HCT116 (cell line): Measurements from ENCODE around the gene TMEM151A. TPM values are rescaled to one million over a fixed set of nuclear protein-coding genes. Genes with fewer than 3 reads are reported as not detected.

ENCODE experiments used
- ATAC-seq: fragments of 200-7000 bp; cut with Tn5 transposase; 2 replicates; pipeline ENCODE4 v1.9.1; 2020; ENCODE audit warnings: mild to moderate bottlenecking, moderate library complexity
- BruUV-seq: library from RNA; stranded (reverse); fragments of 400-500 nt; replicated peaks from 2 replicates; lab custom pipeline; 2021; lab: Mats Ljungman, UMichigan
- CTCF ChIA-PET: fragments of 300-600 bp; sonication (Branson Sonifier 250); formaldehyde crosslinking; loops from one replicate; lab custom pipeline; 2021; ENCODE audit warnings: antibody characterized with exemption; lab: Charles Lee
- POLR2A ChIA-PET: fragments of 300-600, 350-600 bp; sonication (Branson Sonifier 250); formaldehyde crosslinking; loops from one replicate; lab custom pipeline; 2021; ENCODE audit warnings: antibody characterized with exemption; lab: Charles Lee
- RAD21 ChIA-PET, 2 experiments: fragments of 300-600 bp; sonication (Branson Sonifier 250); formaldehyde crosslinking; loops; one replicate each; lab custom pipeline; 2023; ENCODE audit warnings: low total read pairs in 2 of 2; ENCODE audit not compliant: uncharacterized antibody in 2 of 2, unreplicated experiment in 2 of 2, low non-redundant PET in 1 of 2; lab: Charles Lee
- DNase-seq: peaks from one replicate; pipeline ENCODE4 v3.0.0-alpha.2; 2010; ENCODE audit warnings: low read depth, low spot score
- H2AFZ ChIP-seq: fragments of 200-600 bp; shearing (Covaris generic), sonication (generic); 2 replicates; pipeline ENCODE4 v1.6.1; 2017; ENCODE audit warnings: low read depth, mixed run types, mixed read lengths, antibody characterized with exemption, low read length; ENCODE audit not compliant: poor library complexity, severe bottlenecking
- H3K27ac ChIP-seq: 2 replicates; pipeline ENCODE4 v1.5.1; 2012; ENCODE audit warnings: low read depth, low read length
- H3K27me3 ChIP-seq: fragments of 200-600 bp; sonication (generic); 2 replicates; pipeline ENCODE4 v1.6.1; 2016; ENCODE audit warnings: mixed run types, low read length, mixed read lengths; ENCODE audit not compliant: insufficient read depth
- H3K36me3 ChIP-seq, 2 experiments: fragments of 200-500 bp in 1 of 2; fragments of 200-600 bp in 1 of 2; sonication (Bioruptor generic) in 1 of 2; sonication (generic) in 1 of 2; 2 replicates each; pipeline versions ENCODE4 v1.5.1 to v1.6.1; 2014 to 2016; ENCODE audit warnings: low read length in 2 of 2, inconsistent platforms in 1 of 2, mixed read lengths in 1 of 2, mixed run types in 1 of 2; ENCODE audit not compliant: insufficient read depth in 2 of 2, control insufficient read depth in 1 of 2
- H3K4me1 ChIP-seq, 2 experiments: fragments of 200-600 bp in 1 of 2; sonication (generic) in 1 of 2; 2 replicates each; pipeline versions ENCODE4 v1.5.1 to v1.6.1; 2012 to 2017; ENCODE audit warnings: low read length in 2 of 2, inconsistent platforms in 1 of 2, mild to moderate bottlenecking in 1 of 2, mixed read lengths in 1 of 2, mixed run types in 1 of 2, moderate library complexity in 1 of 2; ENCODE audit not compliant: insufficient read depth in 2 of 2, control insufficient read depth in 1 of 2
- H3K4me2 ChIP-seq: fragments of 200-600 bp; sonication (generic); 2 replicates; pipeline ENCODE4 v1.6.1; 2017; ENCODE audit warnings: mixed run types, low read length, mixed read lengths
- H3K4me3 ChIP-seq, 2 experiments: fragments of 200-600 bp in 1 of 2; sonication (generic) in 1 of 2; replicated peaks in 1 of 2; 2 replicates each; pipeline ENCODE4 v1.5.1; 2011 to 2016; ENCODE audit warnings: low read length in 2 of 2, control low read depth in 1 of 2, low read depth in 1 of 2, mild to moderate bottlenecking in 1 of 2, mixed read lengths in 1 of 2, mixed run types in 1 of 2
- H3K79me2 ChIP-seq: fragments of 200-600 bp; sonication (generic); 2 replicates; pipeline ENCODE4 v1.6.1; 2017; ENCODE audit warnings: mild to moderate bottlenecking, mixed run types, low read length, moderate library complexity, mixed read lengths; ENCODE audit not compliant: insufficient read depth
- H3K9ac ChIP-seq: fragments of 200-600 bp; sonication (generic); 2 replicates; pipeline ENCODE4 v1.6.1; 2016; ENCODE audit warnings: low read length, mixed read lengths
- H3K9me2 ChIP-seq: fragments of 200-600 bp; sonication (generic), shearing (Covaris generic); 2 replicates; pipeline ENCODE4 v1.6.1; 2017; ENCODE audit warnings: mixed run types, mild to moderate bottlenecking, moderate library complexity; ENCODE audit not compliant: insufficient read depth
- H3K9me3 ChIP-seq, 2 experiments: fragments of 200-500 bp in 1 of 2; fragments of 200-600 bp in 1 of 2; sonication (Bioruptor generic) in 1 of 2; sonication (generic) in 1 of 2; 2 replicates each; pipeline ENCODE4 v1.6.1; 2014 to 2017; ENCODE audit warnings: low read length in 2 of 2, mixed read lengths in 2 of 2, inconsistent platforms in 1 of 2, low read depth in 1 of 2, mild to moderate bottlenecking in 1 of 2, mixed run types in 1 of 2, moderate library complexity in 1 of 2; ENCODE audit not compliant: control insufficient read depth in 1 of 2, insufficient read depth in 1 of 2
- H4K20me1 ChIP-seq: fragments of 200-600 bp; sonication (generic), shearing (Covaris generic); 2 replicates; pipeline ENCODE4 v1.6.1; 2017; ENCODE audit warnings: mixed run types, mild to moderate bottlenecking, moderate library complexity; ENCODE audit not compliant: insufficient read depth
- CTCF ChIP-seq, 3 experiments: fragments of 200-600 bp in 1 of 3; sonication (generic) in 1 of 3; IDR thresholded peaks in 2 of 3; conservative IDR thresholded peaks in 1 of 3; 2 replicates each; pipeline ENCODE4 v1.5.1; 2012 to 2017; ENCODE audit warnings: low read depth in 2 of 3, low read length in 2 of 3, antibody characterized with exemption in 1 of 3, borderline replicate concordance in 1 of 3, control low read depth in 1 of 3, mild to moderate bottlenecking in 1 of 3, mixed read lengths in 1 of 3, mixed run types in 1 of 3, moderate library complexity in 1 of 3; ENCODE audit not compliant: insufficient read depth in 1 of 3
- ELF1 ChIP-seq: IDR thresholded peaks from 2 replicates; pipeline ENCODE4 v1.6.1; 2012; ENCODE audit warnings: low read depth, borderline replicate concordance
- POLR2A ChIP-seq: IDR thresholded peaks from 2 replicates; pipeline ENCODE4 v1.7.0; 2011; ENCODE audit warnings: borderline replicate concordance; ENCODE audit not compliant: insufficient read depth, insufficient read length; ENCODE audit errors: extremely low read depth
- POLR2AphosphoS5 ChIP-seq: IDR thresholded peaks from 2 replicates; pipeline ENCODE4 v1.6.1; 2011; ENCODE audit warnings: mild to moderate bottlenecking, low read depth, low read length, moderate library complexity
- ZFX ChIP-seq: fragments of 450-650 bp; IDR thresholded peaks from 2 replicates; pipeline ENCODE4 v1.6.1; 2017
- intact Hi-C: fragments of 100-400 bp; cut with micrococcal nuclease; formaldehyde crosslinking; loops from 2 replicates; pipeline ENCODE4 v1.10.0; 2022
- total RNA-seq: library from RNA; stranded (reverse); gene quantifications from one replicate; pipeline ENCODE4 v1.2.1, GENCODE V29; 2021; ENCODE audit not compliant: unreplicated experiment

TMEM151A gene
- total RNA-seq, 1 experiment from 2014 or later = 5.9 TPM

DNA sequence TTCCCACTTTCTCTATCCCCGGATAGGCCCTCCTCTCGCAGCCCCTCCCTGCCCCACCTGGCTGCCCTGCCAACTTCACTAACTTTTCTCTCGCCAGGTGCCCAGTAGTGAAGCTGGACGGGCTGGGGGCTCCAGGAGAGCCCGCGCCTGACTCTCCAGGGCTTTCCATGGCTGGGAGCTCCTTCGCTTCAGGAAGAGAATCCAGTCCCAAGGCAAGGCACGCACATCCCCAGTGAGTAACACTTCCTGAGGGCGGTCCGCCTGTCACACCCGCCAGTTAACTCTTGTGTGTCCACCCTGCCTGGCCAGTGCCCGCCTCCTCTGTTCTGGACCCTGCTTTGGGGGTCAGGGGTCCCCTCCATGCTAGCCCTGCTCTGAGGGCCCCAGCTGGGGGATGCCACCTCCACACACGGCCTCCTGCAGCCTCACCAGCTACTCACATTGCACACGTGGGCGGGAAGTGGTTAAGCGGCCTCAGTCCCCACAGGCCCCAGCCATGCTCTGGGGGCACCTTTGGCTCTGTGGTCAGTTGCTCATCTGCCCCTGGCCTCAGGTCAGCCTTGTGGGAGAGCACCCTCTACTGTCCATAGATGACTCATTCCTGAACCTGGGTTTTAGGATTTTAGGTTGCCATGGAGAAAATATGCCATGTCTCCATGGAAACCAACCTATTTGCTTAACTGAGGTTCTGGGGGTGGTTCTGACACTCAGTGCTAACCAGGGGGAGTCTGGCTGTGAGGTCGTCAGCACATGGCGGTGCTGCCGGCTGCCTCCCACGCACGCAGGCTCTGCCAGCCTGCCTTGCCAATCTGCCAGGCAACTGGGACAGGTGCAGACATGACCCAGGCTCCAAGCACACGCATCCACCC lies 44.8 kb downstream of the TMEM151A start, which contains the start of gene RIN1:
RIN1 (minus strand) TSS at position 201 of the 869 bp plus-strand sequence; CDS start at position 169, 32 bp downstream.
- H3K27me3 ChIP-seq = no peaks in the 10 kb centered on the region
- H3K27ac ChIP-seq = peak within 1 kb of the TSS; percentile 89
- no peak within 1 kb of the TSS for H2AFZ ChIP-seq
- CTCF ChIA-PET = interaction anchor here (0.8 to 2.6 kb wide), 4 partner anchors 14 to 53 kb away, joined by 3 to 19 read pairs (median 6); partner anchors contain the start of gene YIF1A
- peaks cover 16 to 36% of the 10 kb centered on the region in 2 experiments for H3K4me1 ChIP-seq
- peak within 1 kb of the TSS; percentile 70 to 77 for H3K4me3 ChIP-seq
- intact Hi-C loops = loop anchor here (1.0 to 2.0 kb wide), 2 partner anchors 24 to 114 kb away; no protein-coding TSS in a partner anchor
- no peaks in the 10 kb centered on the region for H4K20me1 ChIP-seq
- H3K4me2 ChIP-seq = peak within 1 kb of the TSS; percentile 95
- peak; percentile 82 for ATAC-seq
- TF ChIP-seq POLR2AphosphoS5 (peak; percentile 83), ELF1 (no peak), CTCF (IDR thresholded peaks at IDR 0.05 in 2 of 3, conservative IDR thresholded peaks at IDR 0.05 in 1 of 3; ENCODE audit: borderline replicate concordance in 1 of 3, insufficient read depth in 1 of 3, low read depth in 2 of 3, low read length in 2 of 3) (peak in 2 of 3 experiments; percentile 5 to 24; a peak in 2 of 6 replicates), POLR2A (peak; percentile 56), ZFX (peak; percentile 35; the same call in 1 of the 2 replicates)
- BruUV-seq = no TSS peak
- peaks cover 16% of the 10 kb centered on the region; the same call in 1 of the 2 replicates for H3K79me2 ChIP-seq
- H3K9me3 ChIP-seq = no peaks in the 10 kb centered on the region
- H3K9ac ChIP-seq = peak within 1 kb of the TSS; percentile 95
- H3K36me3 ChIP-seq = peaks cover 10 to 23% of the 10 kb centered on the region in 2 experiments; a peak in 3 of 4 replicates
- H3K9me2 ChIP-seq = no peaks in the 10 kb centered on the region
- RAD21 ChIA-PET = interaction anchor here (2.0 to 2.2 kb wide), 2 partner anchors 24 to 25 kb away, joined by 12 to 17 read pairs; no protein-coding TSS in a partner anchor
- POLR2A ChIA-PET = interaction anchor here (2.0 to 2.3 kb wide), 2 partner anchors 8 to 24 kb away, joined by 7 to 16 read pairs; partner anchors contain the start of gene BRMS1
- peak; percentile 82 for DNase-seq
